Sigmoid colon (tissue), 7 donors: ENCODE measurements around the gene S100A6. TPM values are rescaled to one million over a fixed set of nuclear protein-coding genes. Genes with fewer than 3 reads are reported as not detected.

ENCODE experiments used
- DNase-seq: peaks from one replicate; pipeline ENCODE4 v3.0.0-alpha.2; 2019
- H3K27ac ChIP-seq, 4 donors: fragments of 200-600 bp; sonication (generic); one replicate each; pipeline ENCODE4 v1.5.1; 2016 to 2019; ENCODE audit warnings: mild to moderate bottlenecking in 1 of 4
- H3K27me3 ChIP-seq, 3 donors: fragments of 200-600 bp; sonication (generic); one replicate each; pipeline ENCODE4 v1.5.1; 2019; ENCODE audit warnings: mild to moderate bottlenecking in 1 of 3
- H3K36me3 ChIP-seq, 4 donors: fragments of 200-600 bp; sonication (generic); one replicate each; pipeline ENCODE4 v1.5.1; 2016 to 2019
- H3K4me1 ChIP-seq, 4 donors: fragments of 200-600 bp; sonication (generic); one replicate each; pipeline ENCODE4 v1.5.1; 2017 to 2019
- H3K4me3 ChIP-seq, 4 donors: fragments of 200-600 bp; sonication (generic); one replicate each; pipeline ENCODE4 v1.5.1; 2017 to 2019; ENCODE audit warnings: mild to moderate bottlenecking in 2 of 4, moderate library complexity in 1 of 4
- H3K9me3 ChIP-seq, 4 donors: fragments of 200-600 bp in 3 of 4; sonication (generic) in 3 of 4; one replicate each; pipeline versions ENCODE4 v1.5.1 to v1.6.1; 2013 to 2019
- EP300 ChIP-seq, 4 donors: sonication (generic); formaldehyde crosslinking; IDR thresholded peaks; one replicate each; pipeline ENCODE4 v1.6.1; 2017; ENCODE audit warnings: antibody characterized with exemption in 4 of 4
- POLR2A ChIP-seq, 2 donors: fragments of 450-650 bp; IDR thresholded peaks; one replicate each; pipeline ENCODE4 v1.6.1; 2016; ENCODE audit warnings: antibody characterized with exemption in 2 of 2, mild to moderate bottlenecking in 2 of 2, moderate library complexity in 2 of 2
- POLR2AphosphoS5 ChIP-seq, 4 donors: sonication (generic); formaldehyde crosslinking; IDR thresholded peaks; one replicate each; pipeline ENCODE4 v1.6.1; 2017; ENCODE audit warnings: antibody characterized with exemption in 4 of 4
- WGBS, 2 donors: extraction: QIAGEN DNeasy Blood & Tissue Kit; methylation state at CpG; one replicate each; pipeline ENCODE4 v1.1.7; 2013; 5-methylcytosine and 5-hydroxymethylcytosine counted together
- intact Hi-C: fragments of 100-400 bp; cut with DNase I; formaldehyde crosslinking; loops from one replicate; pipeline ENCODE4 v1.15.1; 2023
- polyA plus RNA-seq, 3 donors: library from polyadenylated mRNA; stranded (reverse); fragments of 200-250 nt; gene quantifications; one replicate each; pipeline ENCODE4 v1.2.3, GENCODE V29; 2013
- total RNA-seq, 4 donors: library from RNA; depleted of rRNA; stranded (reverse); fragments of >200 nt; gene quantifications; one replicate each; pipeline ENCODE4 v1.1.0, GENCODE V29; 2016
- TF ChIP-seq, protein P1 (sequence below), 4 experiments: fragments of 450-650 bp in 3 of 4; fragments of 200-600 bp in 1 of 4; IDR thresholded peaks; one replicate each; pipeline ENCODE4 v1.5.1; 2016 to 2019; ENCODE audit warnings: antibody characterized with exemption in 4 of 4, mild to moderate bottlenecking in 3 of 4, moderate library complexity in 2 of 4
- donor health status: healthy with polysubstance abuse.
- donor health status: Bipolar disorder and iron deficiency.
- donor health status: healthy.

S100A6 gene
- total and polyA plus RNA-seq, 7 donors, result 445 to 7,223 (median 1,159) TPM

GRCh38 chr1:153543736-153544135 is 7.9 kb upstream of the S100A6 start:
- H3K4me3 ChIP-seq, result peak overlapping the region in 3 of 4 donors; percentile 34 to 50 (median 44)
- DNase-seq, result peak; percentile 73
- H3K27me3 ChIP-seq, result no peaks in the 10 kb centered on the region
- TF ChIP-seq EP300 (IDR thresholded peaks at IDR 0.05), result no peak
- peak in 3 of 4 donors; percentile 25 to 40 (median 38) for TF ChIP-seq POLR2AphosphoS5 (IDR thresholded peaks at IDR 0.05)
- TF ChIP-seq, protein P1, sequence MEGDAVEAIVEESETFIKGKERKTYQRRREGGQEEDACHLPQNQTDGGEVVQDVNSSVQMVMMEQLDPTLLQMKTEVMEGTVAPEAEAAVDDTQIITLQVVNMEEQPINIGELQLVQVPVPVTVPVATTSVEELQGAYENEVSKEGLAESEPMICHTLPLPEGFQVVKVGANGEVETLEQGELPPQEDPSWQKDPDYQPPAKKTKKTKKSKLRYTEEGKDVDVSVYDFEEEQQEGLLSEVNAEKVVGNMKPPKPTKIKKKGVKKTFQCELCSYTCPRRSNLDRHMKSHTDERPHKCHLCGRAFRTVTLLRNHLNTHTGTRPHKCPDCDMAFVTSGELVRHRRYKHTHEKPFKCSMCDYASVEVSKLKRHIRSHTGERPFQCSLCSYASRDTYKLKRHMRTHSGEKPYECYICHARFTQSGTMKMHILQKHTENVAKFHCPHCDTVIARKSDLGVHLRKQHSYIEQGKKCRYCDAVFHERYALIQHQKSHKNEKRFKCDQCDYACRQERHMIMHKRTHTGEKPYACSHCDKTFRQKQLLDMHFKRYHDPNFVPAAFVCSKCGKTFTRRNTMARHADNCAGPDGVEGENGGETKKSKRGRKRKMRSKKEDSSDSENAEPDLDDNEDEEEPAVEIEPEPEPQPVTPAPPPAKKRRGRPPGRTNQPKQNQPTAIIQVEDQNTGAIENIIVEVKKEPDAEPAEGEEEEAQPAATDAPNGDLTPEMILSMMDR (IDR thresholded peaks at IDR 0.05), result no peak
- no peak for TF ChIP-seq POLR2A (IDR thresholded peaks at IDR 0.05)
- WGBS, 2 donors, result 79 to 88% methylated on average over 4 of the region's 4 CpGs
- H3K36me3 ChIP-seq, result no peaks in the 10 kb centered on the region
- peak overlapping the region; percentile 81 to 90 (median 89) for H3K27ac ChIP-seq
- peaks cover 0 to 66% (median 66%) of the 10 kb centered on the region in 4 donors for H3K4me1 ChIP-seq
- no peaks in the 10 kb centered on the region for H3K9me3 ChIP-seq
- intact Hi-C loops, result no loop called here

DNA sequence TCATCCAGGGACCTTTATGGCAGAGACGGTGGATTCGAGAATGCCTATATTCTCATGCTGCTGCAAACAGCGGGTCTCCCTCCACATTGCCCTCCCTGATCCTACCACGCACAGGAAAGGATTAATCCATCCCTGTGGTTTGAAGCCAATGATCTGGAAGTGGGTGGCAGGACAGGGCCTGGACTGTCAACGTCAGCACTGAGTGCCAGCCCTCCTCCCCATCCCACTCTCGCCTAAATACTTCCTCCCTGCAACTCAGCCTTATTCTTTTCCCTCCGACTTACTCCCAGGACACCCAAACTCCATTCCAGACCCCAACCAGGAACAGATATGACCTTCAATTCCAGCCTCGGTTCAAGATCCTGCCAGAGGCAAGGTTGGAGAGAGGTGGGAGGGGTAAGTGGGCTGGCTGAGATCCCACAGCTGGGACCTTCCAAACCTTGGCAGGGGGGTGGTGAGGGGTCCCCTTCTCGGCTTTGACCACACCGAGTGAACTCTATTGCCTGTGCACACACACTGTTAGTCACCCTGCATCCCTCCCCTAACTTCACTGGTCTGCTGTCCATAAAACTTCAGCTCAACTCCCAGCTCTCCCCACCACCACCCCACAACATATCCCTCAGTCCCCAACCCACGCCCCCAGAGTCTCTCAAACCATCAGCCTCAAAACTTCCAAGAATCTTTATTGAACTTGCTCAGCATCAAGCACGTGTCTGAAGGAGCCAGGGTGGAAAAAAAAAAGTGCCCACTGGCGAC is 7.3 kb upstream of the S100A6 start:
- H3K36me3 ChIP-seq, result no peaks in the 10 kb centered on the region
- peaks cover 0 to 60% (median 60%) of the 10 kb centered on the region in 4 donors for H3K4me1 ChIP-seq
- no peaks in the 10 kb centered on the region for H3K9me3 ChIP-seq
- WGBS, 2 donors, result 77 to 87% methylated on average over 13 of the region's 13 CpGs
- DNase-seq, result no peak
- intact Hi-C loops, result no loop called here
- TF ChIP-seq POLR2A (IDR thresholded peaks at IDR 0.05), result no peak
- no peak for TF ChIP-seq EP300 (IDR thresholded peaks at IDR 0.05)
- H3K27ac ChIP-seq, result peak overlapping the region; percentile 81 to 90 (median 89)
- H3K27me3 ChIP-seq, result no peaks in the 10 kb centered on the region
- H3K4me3 ChIP-seq, result peak overlapping the region in 1 of 4 donors; percentile 50

DNA sequence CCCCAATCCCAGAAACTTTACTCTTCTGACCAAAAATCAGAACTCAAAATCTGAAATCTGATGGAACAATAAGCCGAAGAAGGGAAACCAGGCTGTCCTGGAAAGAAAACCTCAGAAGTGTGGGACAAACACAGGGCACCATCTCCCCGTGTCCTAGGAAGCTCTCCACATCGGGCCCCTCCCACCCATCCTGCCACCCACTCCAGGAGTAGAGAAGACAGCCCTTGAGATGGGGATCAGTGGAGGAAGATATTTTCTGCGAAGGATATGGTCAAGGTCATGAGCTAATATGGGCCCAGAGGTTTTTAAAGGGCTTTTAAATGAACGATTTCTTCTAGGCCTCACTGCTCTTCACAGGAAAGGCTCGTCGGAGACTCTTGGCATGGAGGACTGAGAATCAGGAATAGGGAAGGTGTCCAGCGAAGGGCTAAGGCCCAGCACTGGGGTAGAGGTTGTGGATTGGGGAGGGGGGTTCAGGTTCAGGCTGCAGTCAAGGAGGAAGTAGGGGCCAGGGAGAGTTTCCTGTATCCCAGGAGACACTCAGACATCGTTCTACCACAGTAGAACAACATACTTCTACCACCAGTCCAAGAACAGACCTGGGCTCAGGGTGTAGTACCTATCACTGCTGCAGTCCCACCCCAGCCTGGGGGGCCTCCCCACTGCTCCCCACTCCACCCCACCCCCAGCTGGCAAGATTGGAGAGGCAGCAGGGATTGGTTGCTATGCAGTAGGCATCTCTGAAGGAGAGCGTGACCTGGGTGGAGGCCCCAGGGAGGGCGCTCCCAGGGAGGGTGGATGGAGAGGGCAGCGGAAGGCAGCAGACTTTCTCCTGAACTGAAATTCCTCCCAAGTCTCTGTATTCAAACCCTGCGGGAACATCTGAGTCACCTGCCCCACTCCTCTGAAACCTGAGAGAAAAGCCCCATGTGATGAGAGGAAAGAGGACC is 6.1 kb upstream of the S100A6 start:
- peak overlapping the region; percentile 53 to 90 (median 89) for H3K27ac ChIP-seq
- no peak for DNase-seq
- 84 to 87% methylated on average over 13 of the region's 13 CpGs for WGBS, 2 donors
- H3K27me3 ChIP-seq, result no peaks in the 10 kb centered on the region
- no peaks in the 10 kb centered on the region for H3K9me3 ChIP-seq
- no peaks in the 10 kb centered on the region for H3K36me3 ChIP-seq
- intact Hi-C loops, result no loop called here
- peaks cover 0 to 50% (median 49%) of the 10 kb centered on the region in 4 donors for H3K4me1 ChIP-seq
- H3K4me3 ChIP-seq, result no peak overlapping the region
- TF ChIP-seq POLR2A (IDR thresholded peaks at IDR 0.05), result no peak

GRCh38 chr1:153540394-153541361 is 4.9 kb upstream of the S100A6 start, which contains the start of gene S100A5:
TSS of gene S100A5 (minus strand) at chr1:153540934. CDS start at chr1:153540191, 743 bp downstream.
- intact Hi-C loops, result no loop called here
- no peaks in the 10 kb centered on the region for H3K9me3 ChIP-seq
- no peak within 1 kb of the TSS for H3K4me3 ChIP-seq
- no peaks in the 10 kb centered on the region for H3K27me3 ChIP-seq
- no peaks in the 10 kb centered on the region for H3K36me3 ChIP-seq
- peaks cover 0 to 46% (median 44%) of the 10 kb centered on the region in 4 donors for H3K4me1 ChIP-seq
- 75 to 82% methylated on average over 11 of the region's 11 CpGs for WGBS, 2 donors
- TF ChIP-seq POLR2AphosphoS5 (IDR thresholded peaks at IDR 0.05), result no peak
- TF ChIP-seq POLR2A (IDR thresholded peaks at IDR 0.05), result no peak
- peak within 1 kb of the TSS; percentile 53 to 90 (median 89) for H3K27ac ChIP-seq
- DNase-seq, result peak; percentile 68

DNA sequence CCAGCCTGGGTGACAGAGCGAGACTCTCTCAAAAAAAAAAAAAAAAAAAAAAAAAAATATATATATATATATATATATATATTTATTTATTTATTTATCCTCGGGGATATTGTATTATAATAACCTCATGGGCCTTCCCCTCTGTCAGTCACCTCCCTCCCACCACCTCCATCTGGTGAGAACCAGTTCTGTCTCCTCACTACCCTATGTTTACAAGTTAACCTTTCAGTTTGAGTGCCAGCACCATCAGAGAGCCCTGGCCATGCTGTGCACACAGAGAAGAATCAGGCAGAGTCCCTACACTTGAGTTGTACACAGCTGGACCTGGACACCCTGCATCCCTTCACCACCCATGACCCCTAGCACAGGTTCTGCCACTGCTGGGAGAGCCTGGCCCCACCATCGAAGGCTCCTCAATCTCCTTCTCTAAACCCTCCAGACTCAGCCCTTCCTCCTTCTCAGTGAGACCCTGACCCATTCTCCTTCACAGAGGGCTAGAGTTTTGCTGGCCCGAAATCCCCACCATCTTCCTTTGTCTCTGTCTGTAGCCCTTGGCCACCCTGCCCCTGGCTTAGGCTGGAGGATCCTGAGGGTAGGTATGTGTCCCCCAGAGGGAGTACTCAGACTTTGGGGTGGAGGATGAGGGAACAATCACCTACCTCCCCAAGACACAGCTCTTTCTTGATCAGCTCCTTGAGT is 3.8 kb upstream of the S100A6 start:
- TF ChIP-seq EP300 (IDR thresholded peaks at IDR 0.05) (no peak), POLR2AphosphoS5 (IDR thresholded peaks at IDR 0.05) (no peak), POLR2A (IDR thresholded peaks at IDR 0.05) (no peak)
- TF ChIP-seq, protein P1 (IDR thresholded peaks at IDR 0.05), result no peak

More for the DNA sequence above, 3.8 kb upstream of the S100A6 start:
- 80 to 87% methylated on average over 4 of the region's 4 CpGs for WGBS, 2 donors
- no peaks in the 10 kb centered on the region for H3K9me3 ChIP-seq
- H3K36me3 ChIP-seq, result no peaks in the 10 kb centered on the region
- no peak for DNase-seq
- no peak overlapping the region for H3K27ac ChIP-seq
- no peak overlapping the region for H3K4me3 ChIP-seq
- intact Hi-C loops, result no loop called here
- peaks cover 0 to 39% (median 39%) of the 10 kb centered on the region in 4 donors for H3K4me1 ChIP-seq
- no peaks in the 10 kb centered on the region for H3K27me3 ChIP-seq
